HCT116 (cell line): ENCODE measurements around the gene NTRK3. TPM values are rescaled to one million over a fixed set of nuclear protein-coding genes. Genes with fewer than 3 reads are reported as not detected.

Experiments used
- ATAC-seq: fragments of 200-7000 bp; cut with Tn5 transposase; 2 replicates; pipeline ENCODE4 v1.9.1; 2020; ENCODE audit warnings: mild to moderate bottlenecking, moderate library complexity
- BruUV-seq: library from RNA; stranded (reverse); fragments of 400-500 nt; replicated peaks from 2 replicates; lab custom pipeline; 2021; lab: Mats Ljungman, UMichigan
- CTCF ChIA-PET: fragments of 300-600 bp; sonication (Branson Sonifier 250); formaldehyde crosslinking; loops from one replicate; lab custom pipeline; 2021; ENCODE audit warnings: antibody characterized with exemption; lab: Charles Lee
- POLR2A ChIA-PET: fragments of 300-600, 350-600 bp; sonication (Branson Sonifier 250); formaldehyde crosslinking; loops from one replicate; lab custom pipeline; 2021; ENCODE audit warnings: antibody characterized with exemption; lab: Charles Lee
- RAD21 ChIA-PET, 2 experiments: fragments of 300-600 bp; sonication (Branson Sonifier 250); formaldehyde crosslinking; loops; one replicate each; lab custom pipeline; 2023; ENCODE audit warnings: low total read pairs in 2 of 2; ENCODE audit not compliant: uncharacterized antibody in 2 of 2, unreplicated experiment in 2 of 2, low non-redundant PET in 1 of 2; lab: Charles Lee
- DNase-seq: peaks from one replicate; pipeline ENCODE4 v3.0.0-alpha.2; 2010; ENCODE audit warnings: low read depth, low spot score
- H2AFZ ChIP-seq: fragments of 200-600 bp; shearing (Covaris generic), sonication (generic); 2 replicates; pipeline ENCODE4 v1.6.1; 2017; ENCODE audit warnings: low read depth, mixed run types, mixed read lengths, antibody characterized with exemption, low read length; ENCODE audit not compliant: poor library complexity, severe bottlenecking
- H3K27ac ChIP-seq: 2 replicates; pipeline ENCODE4 v1.5.1; 2012; ENCODE audit warnings: low read depth, low read length
- H3K27me3 ChIP-seq: fragments of 200-600 bp; sonication (generic); 2 replicates; pipeline ENCODE4 v1.6.1; 2016; ENCODE audit warnings: mixed run types, low read length, mixed read lengths; ENCODE audit not compliant: insufficient read depth
- H3K36me3 ChIP-seq, 2 experiments: fragments of 200-500 bp in 1 of 2; fragments of 200-600 bp in 1 of 2; sonication (Bioruptor generic) in 1 of 2; sonication (generic) in 1 of 2; 2 replicates each; pipeline versions ENCODE4 v1.5.1 to v1.6.1; 2014 to 2016; ENCODE audit warnings: low read length in 2 of 2, inconsistent platforms in 1 of 2, mixed read lengths in 1 of 2, mixed run types in 1 of 2; ENCODE audit not compliant: insufficient read depth in 2 of 2, control insufficient read depth in 1 of 2
- H3K4me1 ChIP-seq, 2 experiments: fragments of 200-600 bp in 1 of 2; sonication (generic) in 1 of 2; 2 replicates each; pipeline versions ENCODE4 v1.5.1 to v1.6.1; 2012 to 2017; ENCODE audit warnings: low read length in 2 of 2, inconsistent platforms in 1 of 2, mild to moderate bottlenecking in 1 of 2, mixed read lengths in 1 of 2, mixed run types in 1 of 2, moderate library complexity in 1 of 2; ENCODE audit not compliant: insufficient read depth in 2 of 2, control insufficient read depth in 1 of 2
- H3K4me2 ChIP-seq: fragments of 200-600 bp; sonication (generic); 2 replicates; pipeline ENCODE4 v1.6.1; 2017; ENCODE audit warnings: mixed run types, low read length, mixed read lengths
- H3K4me3 ChIP-seq, 2 experiments: fragments of 200-600 bp in 1 of 2; sonication (generic) in 1 of 2; replicated peaks in 1 of 2; 2 replicates each; pipeline ENCODE4 v1.5.1; 2011 to 2016; ENCODE audit warnings: low read length in 2 of 2, control low read depth in 1 of 2, low read depth in 1 of 2, mild to moderate bottlenecking in 1 of 2, mixed read lengths in 1 of 2, mixed run types in 1 of 2
- H3K79me2 ChIP-seq: fragments of 200-600 bp; sonication (generic); 2 replicates; pipeline ENCODE4 v1.6.1; 2017; ENCODE audit warnings: mild to moderate bottlenecking, mixed run types, low read length, moderate library complexity, mixed read lengths; ENCODE audit not compliant: insufficient read depth
- H3K9ac ChIP-seq: fragments of 200-600 bp; sonication (generic); 2 replicates; pipeline ENCODE4 v1.6.1; 2016; ENCODE audit warnings: low read length, mixed read lengths
- H3K9me2 ChIP-seq: fragments of 200-600 bp; sonication (generic), shearing (Covaris generic); 2 replicates; pipeline ENCODE4 v1.6.1; 2017; ENCODE audit warnings: mixed run types, mild to moderate bottlenecking, moderate library complexity; ENCODE audit not compliant: insufficient read depth
- H3K9me3 ChIP-seq, 2 experiments: fragments of 200-500 bp in 1 of 2; fragments of 200-600 bp in 1 of 2; sonication (Bioruptor generic) in 1 of 2; sonication (generic) in 1 of 2; 2 replicates each; pipeline ENCODE4 v1.6.1; 2014 to 2017; ENCODE audit warnings: low read length in 2 of 2, mixed read lengths in 2 of 2, inconsistent platforms in 1 of 2, low read depth in 1 of 2, mild to moderate bottlenecking in 1 of 2, mixed run types in 1 of 2, moderate library complexity in 1 of 2; ENCODE audit not compliant: control insufficient read depth in 1 of 2, insufficient read depth in 1 of 2
- H4K20me1 ChIP-seq: fragments of 200-600 bp; sonication (generic), shearing (Covaris generic); 2 replicates; pipeline ENCODE4 v1.6.1; 2017; ENCODE audit warnings: mixed run types, mild to moderate bottlenecking, moderate library complexity; ENCODE audit not compliant: insufficient read depth
- ATF3 ChIP-seq: IDR thresholded peaks from 2 replicates; pipeline ENCODE4 v1.6.1; 2012
- CBX3 ChIP-seq: IDR thresholded peaks from 2 replicates; pipeline ENCODE4 v1.6.1; 2012; ENCODE audit warnings: low read depth
- CEBPB ChIP-seq: IDR thresholded peaks from 2 replicates; pipeline ENCODE4 v1.6.1; 2012; ENCODE audit warnings: low read depth
- CTCF ChIP-seq, 3 experiments: fragments of 200-600 bp in 1 of 3; sonication (generic) in 1 of 3; IDR thresholded peaks in 2 of 3; conservative IDR thresholded peaks in 1 of 3; 2 replicates each; pipeline ENCODE4 v1.5.1; 2012 to 2017; ENCODE audit warnings: low read depth in 2 of 3, low read length in 2 of 3, antibody characterized with exemption in 1 of 3, borderline replicate concordance in 1 of 3, control low read depth in 1 of 3, mild to moderate bottlenecking in 1 of 3, mixed read lengths in 1 of 3, mixed run types in 1 of 3, moderate library complexity in 1 of 3; ENCODE audit not compliant: insufficient read depth in 1 of 3
- EGR1 ChIP-seq: IDR thresholded peaks from 2 replicates; pipeline ENCODE4 v1.6.1; 2012; ENCODE audit warnings: low read depth
- ELF1 ChIP-seq: IDR thresholded peaks from 2 replicates; pipeline ENCODE4 v1.6.1; 2012; ENCODE audit warnings: low read depth, borderline replicate concordance
- EZH2phosphoT487 ChIP-seq: fragments of 200-600 bp; IDR thresholded peaks from 2 replicates; pipeline ENCODE4 v1.6.1; 2018; ENCODE audit warnings: antibody characterized with exemption, borderline replicate concordance
- FOSL1 ChIP-seq: IDR thresholded peaks from 2 replicates; pipeline ENCODE4 v1.6.1; 2012; ENCODE audit warnings: low read depth
- JUND ChIP-seq: IDR thresholded peaks from 2 replicates; pipeline ENCODE4 v1.6.1; 2012
- MAX ChIP-seq: IDR thresholded peaks from 2 replicates; pipeline ENCODE4 v1.6.1; 2012
- POLR2A ChIP-seq: IDR thresholded peaks from 2 replicates; pipeline ENCODE4 v1.7.0; 2011; ENCODE audit warnings: borderline replicate concordance; ENCODE audit not compliant: insufficient read depth, insufficient read length; ENCODE audit errors: extremely low read depth
- POLR2AphosphoS5 ChIP-seq: IDR thresholded peaks from 2 replicates; pipeline ENCODE4 v1.6.1; 2011; ENCODE audit warnings: mild to moderate bottlenecking, low read depth, low read length, moderate library complexity
- SIN3A ChIP-seq: IDR thresholded peaks from 2 replicates; pipeline ENCODE4 v1.6.1; 2012; ENCODE audit warnings: low read depth
- SP1 ChIP-seq: IDR thresholded peaks from 2 replicates; pipeline ENCODE4 v1.6.1; 2012; ENCODE audit warnings: low read depth
- SRF ChIP-seq: IDR thresholded peaks from 2 replicates; pipeline ENCODE4 v1.6.1; 2012; ENCODE audit warnings: low read depth
- TCF7L2 ChIP-seq: IDR thresholded peaks from 2 replicates; pipeline ENCODE4 v1.7.0; 2011; ENCODE audit warnings: borderline replicate concordance, inconsistent platforms; ENCODE audit not compliant: insufficient read depth, insufficient read length; ENCODE audit errors: extremely low read depth
- YY1 ChIP-seq: IDR thresholded peaks from 2 replicates; pipeline ENCODE4 v1.6.1; 2011; ENCODE audit warnings: low read length, low read depth, moderate library complexity, mild to moderate bottlenecking; ENCODE audit not compliant: insufficient replicate concordance; ENCODE audit errors: extremely low read depth
- ZFX ChIP-seq: fragments of 450-650 bp; IDR thresholded peaks from 2 replicates; pipeline ENCODE4 v1.6.1; 2017
- ZNF274 ChIP-seq: fragments of 200-500 bp; sonication (Bioruptor generic); IDR thresholded peaks from 2 replicates; pipeline ENCODE4 v1.6.1; 2014; ENCODE audit warnings: mild to moderate bottlenecking, low read depth, low read length, inconsistent platforms
- intact Hi-C: fragments of 100-400 bp; cut with micrococcal nuclease; formaldehyde crosslinking; loops from 2 replicates; pipeline ENCODE4 v1.10.0; 2022
- total RNA-seq: library from RNA; stranded (reverse); gene quantifications from one replicate; pipeline ENCODE4 v1.2.1, GENCODE V29; 2021; ENCODE audit not compliant: unreplicated experiment

The NTRK3 gene
- total RNA-seq, 1 experiment from 2014 or later, result not detected

GRCh38 chr15:88036154-88036839 is 220.2 kb downstream of the NTRK3 start:
- no peak overlapping the region for H2AFZ ChIP-seq
- no peak overlapping the region for H3K4me2 ChIP-seq
- TF ChIP-seq SRF (no peak), ZNF274 (no peak), MAX (no peak), POLR2AphosphoS5 (no peak), CEBPB (no peak), EZH2phosphoT487 (no peak), ZFX (no peak)

GRCh38 chr15:88035381-88035780 is 221.2 kb downstream of the NTRK3 start:
- Histone ChIP-seq H3K27ac (no peak overlapping the region), H3K36me3 (no peaks in the 10 kb centered on the region), H2AFZ (no peak overlapping the region), H3K27me3 (0 out of 2 replicates have a peak, but pooled peaks cover 3% of the 10 kb centered on the region), H3K4me1 (peaks cover 0 to 3% of the 10 kb centered on the region in 2 experiments; a peak in 1 of 4 replicates)
- intact Hi-C loops, result no loop called here
- BruUV-seq, result no TSS peak
- TF ChIP-seq CBX3, result no peak
- TF ChIP-seq EZH2phosphoT487, result no peak
- TF ChIP-seq JUND, result no peak
- TF ChIP-seq ZFX, result no peak
- TF ChIP-seq SIN3A, result no peak
- TF ChIP-seq FOSL1, result no peak
- no peak for TF ChIP-seq POLR2A
- TF ChIP-seq ELF1, result no peak
- no peak for TF ChIP-seq TCF7L2
- no peak for TF ChIP-seq MAX
- no peak for TF ChIP-seq CTCF (IDR thresholded peaks at IDR 0.05 in 2 of 3, conservative IDR thresholded peaks at IDR 0.05 in 1 of 3; ENCODE audit: borderline replicate concordance in 1 of 3, insufficient read depth in 1 of 3, low read depth in 2 of 3, low read length in 2 of 3)
- no peak for TF ChIP-seq SP1
- no peak for TF ChIP-seq ATF3
- TF ChIP-seq YY1, result no peak
- TF ChIP-seq EGR1, result no peak
- TF ChIP-seq ZNF274, result no peak
- TF ChIP-seq CEBPB, result no peak
- TF ChIP-seq, all 23 proteins: peak for 0
- Histone ChIP-seq H3K9me2 (no peaks in the 10 kb centered on the region), H4K20me1 (no peaks in the 10 kb centered on the region), H3K9ac (no peak overlapping the region), H3K4me3 (no peak overlapping the region), H3K79me2 (no peaks in the 10 kb centered on the region), H3K4me2 (no peak overlapping the region), H3K9me3 (no peaks in the 10 kb centered on the region)
- ChIA-PET CTCF (no interaction called here), RAD21 (no interaction called here), POLR2A (no interaction called here)
- ATAC-seq (no peak), DNase-seq (no peak)

More at GRCh38 chr15:88036154-88036839, 220.2 kb downstream of the NTRK3 start:
- ChIA-PET CTCF (no interaction called here), POLR2A (no interaction called here), RAD21 (no interaction called here)
- Histone ChIP-seq H3K79me2 (no peaks in the 10 kb centered on the region), H4K20me1 (no peaks in the 10 kb centered on the region), H3K27ac (no peak overlapping the region), H3K4me3 (no peak overlapping the region), H3K9me3 (no peaks in the 10 kb centered on the region), H3K4me1 (peaks cover 0 to 3% of the 10 kb centered on the region in 2 experiments; a peak in 1 of 4 replicates), H3K9me2 (no peaks in the 10 kb centered on the region), H3K9ac (no peak overlapping the region), H3K27me3 (0 out of 2 replicates have a peak, but pooled peaks cover 3% of the 10 kb centered on the region), H3K36me3 (no peaks in the 10 kb centered on the region)
- no peak for ATAC-seq
- intact Hi-C loops, result no loop called here
- BruUV-seq, result no TSS peak
- no peak for DNase-seq
